Stimulated activated CD8-positive, alpha-beta memory T cell treated with anti-CD3 and anti-CD28 coated beads, Interleukin-12 subunit alpha, Interleukin-12 subunit beta, amount 100 ng/mL, for 4 hours (primary cell): Measurements from ENCODE around the gene SMG6.
"Not testable (repeated sequence)": the region's sequence is repeated elsewhere in the genome, so short reads cannot be mapped to it uniquely, and the experiment has no call there.

Experiments used
- DNase-seq: peaks from one replicate; pipeline ENCODE4 v3.0.0-alpha.2; 2020; ENCODE audit warnings: low read depth

SMG6 gene

GRCh38 chr17:2025622-2026309 lies 277.8 kb downstream of the SMG6 start:
- DNase-seq: no peak

GRCh38 chr17:2025220-2025621 lies 278.4 kb downstream of the SMG6 start, which contains the start of gene RTN4RL1:
RTN4RL1 (minus strand) TSS chr17:2025334; CDS start chr17:2024865, 469 bp downstream.
- DNase-seq: peak; percentile 53

GRCh38 chr17:2024572-2025219 lies 278.9 kb downstream of the SMG6 start:
- no peak for DNase-seq

- no peak for DNase-seq
Observed at GRCh38 chr17:2023692-2024571, 279.7 kb downstream of the SMG6 start.

GRCh38 chr17:2023256-2023655 lies 280.3 kb downstream of the SMG6 start:
- no peak for DNase-seq

- no peak for DNase-seq
Observed at GRCh38 chr17:2022647-2023240, 280.8 kb downstream of the SMG6 start.

- no peak for DNase-seq
Observed at GRCh38 chr17:2020721-2021120, 282.9 kb downstream of the SMG6 start.

- DNase-seq: no peak
Observed at GRCh38 chr17:2019723-2020122, 283.9 kb downstream of the SMG6 start.

GRCh38 chr17:2018716-2019510 lies 284.7 kb downstream of the SMG6 start:
- DNase-seq: no peak

GRCh38 chr17:2017274-2017941 lies 286.2 kb downstream of the SMG6 start:
- DNase-seq: no peak

- DNase-seq: no peak
Observed at GRCh38 chr17:2016494-2016893, 287.1 kb downstream of the SMG6 start.

- DNase-seq: no peak
Observed at GRCh38 chr17:2015314-2015713, 288.3 kb downstream of the SMG6 start.

GRCh38 chr17:2013994-2014317 lies 289.6 kb downstream of the SMG6 start:
- no peak for DNase-seq

- DNase-seq: not testable (repeated sequence)
Observed at GRCh38 chr17:2013220-2013993, 290.2 kb downstream of the SMG6 start.

- no peak for DNase-seq
Observed at GRCh38 chr17:2012499-2012898, 291.1 kb downstream of the SMG6 start.

GRCh38 chr17:2011411-2012371 lies 291.9 kb downstream of the SMG6 start:
- no peak for DNase-seq
